LNCAP (cell line): ENCODE data around the gene ZNF407.

Experiments used
- TF ChIP-seq, protein P1 (sequence below): fragments of 450-650 bp; IDR thresholded peaks from 2 replicates; pipeline ENCODE4 v1.5.1; 2017; ENCODE audit warnings: mild to moderate bottlenecking

ZNF407 gene

DNA sequence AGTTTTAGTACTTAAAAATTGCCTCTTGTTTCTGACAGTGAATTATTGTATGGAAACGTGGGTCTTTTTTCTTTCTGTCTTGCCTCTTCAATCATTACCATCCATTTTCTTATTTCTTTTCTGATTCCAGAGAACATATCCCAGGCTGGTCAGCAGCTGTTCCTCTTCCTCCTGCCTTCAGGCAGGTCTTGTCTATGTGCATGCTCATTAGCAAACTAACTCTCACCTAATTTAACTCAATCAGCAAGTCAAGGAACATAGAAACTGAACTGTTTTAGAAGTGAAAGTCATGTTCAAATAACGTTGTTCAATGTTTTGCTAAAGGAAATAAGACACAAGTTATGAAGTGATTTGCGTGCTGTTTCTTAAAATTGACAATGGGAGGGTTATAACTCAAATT, 369.8 kb downstream of the ZNF407 start:
- TF ChIP-seq, protein P1, sequence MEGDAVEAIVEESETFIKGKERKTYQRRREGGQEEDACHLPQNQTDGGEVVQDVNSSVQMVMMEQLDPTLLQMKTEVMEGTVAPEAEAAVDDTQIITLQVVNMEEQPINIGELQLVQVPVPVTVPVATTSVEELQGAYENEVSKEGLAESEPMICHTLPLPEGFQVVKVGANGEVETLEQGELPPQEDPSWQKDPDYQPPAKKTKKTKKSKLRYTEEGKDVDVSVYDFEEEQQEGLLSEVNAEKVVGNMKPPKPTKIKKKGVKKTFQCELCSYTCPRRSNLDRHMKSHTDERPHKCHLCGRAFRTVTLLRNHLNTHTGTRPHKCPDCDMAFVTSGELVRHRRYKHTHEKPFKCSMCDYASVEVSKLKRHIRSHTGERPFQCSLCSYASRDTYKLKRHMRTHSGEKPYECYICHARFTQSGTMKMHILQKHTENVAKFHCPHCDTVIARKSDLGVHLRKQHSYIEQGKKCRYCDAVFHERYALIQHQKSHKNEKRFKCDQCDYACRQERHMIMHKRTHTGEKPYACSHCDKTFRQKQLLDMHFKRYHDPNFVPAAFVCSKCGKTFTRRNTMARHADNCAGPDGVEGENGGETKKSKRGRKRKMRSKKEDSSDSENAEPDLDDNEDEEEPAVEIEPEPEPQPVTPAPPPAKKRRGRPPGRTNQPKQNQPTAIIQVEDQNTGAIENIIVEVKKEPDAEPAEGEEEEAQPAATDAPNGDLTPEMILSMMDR = no peak

DNA sequence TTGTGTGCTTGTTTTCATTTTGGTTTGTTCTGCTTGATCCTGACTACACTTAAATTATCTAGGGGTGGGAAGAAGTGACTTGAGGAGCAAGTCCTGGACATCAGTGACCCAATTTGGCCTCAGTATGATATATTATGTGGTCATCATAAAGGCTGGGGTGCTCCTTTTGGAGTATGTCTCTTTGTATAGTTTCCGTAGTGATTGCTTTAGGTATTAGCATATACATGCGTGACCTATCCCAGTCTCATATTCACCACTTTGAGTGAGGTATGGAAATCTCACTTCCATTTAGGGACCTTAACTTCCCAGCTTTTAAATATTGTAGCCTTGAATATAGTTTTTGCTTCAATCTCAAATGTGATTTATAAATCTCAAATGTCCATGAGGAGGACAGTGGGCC, 370.3 kb downstream of the ZNF407 start:
- TF ChIP-seq, protein P1 = no peak

- TF ChIP-seq, protein P1 = no peak
These were observed 374.7 kb downstream of the ZNF407 start for GRCh38 chr18:74972354-74972753.

- TF ChIP-seq, protein P1 = no peak
These were observed 377.3 kb downstream of the ZNF407 start for GRCh38 chr18:74975001-74975400.

DNA sequence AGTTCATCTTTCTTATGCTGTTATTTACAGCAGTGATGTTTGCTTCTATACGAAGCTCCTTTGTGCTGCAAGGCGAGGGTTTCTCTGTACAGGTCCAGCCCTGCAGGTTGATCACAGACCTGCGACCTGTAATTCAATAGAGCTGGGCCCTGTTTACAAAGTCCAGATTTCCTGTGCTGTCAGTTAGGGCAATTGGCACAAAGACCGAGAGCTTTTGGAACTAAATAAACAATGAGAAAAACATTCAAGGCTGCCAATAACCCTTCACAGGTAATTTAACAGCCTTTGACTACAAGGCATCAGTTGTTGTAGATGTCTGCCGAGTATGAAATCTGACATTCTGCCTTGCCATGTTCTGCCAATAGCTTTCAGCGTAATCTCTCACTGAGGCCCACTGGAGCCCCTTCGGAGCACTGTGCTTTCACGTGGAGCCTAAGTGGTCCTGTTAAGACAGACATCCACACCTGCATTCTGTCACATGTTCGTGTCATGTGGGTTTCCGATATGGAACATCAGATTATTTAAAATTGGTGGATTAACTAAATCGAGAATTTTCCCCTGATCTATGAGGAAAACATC, 378.8 kb downstream of the ZNF407 start:
- TF ChIP-seq, protein P1 = no peak

- TF ChIP-seq, protein P1 = no peak
These were observed 379.4 kb downstream of the ZNF407 start for GRCh38 chr18:74977041-74977440.

DNA sequence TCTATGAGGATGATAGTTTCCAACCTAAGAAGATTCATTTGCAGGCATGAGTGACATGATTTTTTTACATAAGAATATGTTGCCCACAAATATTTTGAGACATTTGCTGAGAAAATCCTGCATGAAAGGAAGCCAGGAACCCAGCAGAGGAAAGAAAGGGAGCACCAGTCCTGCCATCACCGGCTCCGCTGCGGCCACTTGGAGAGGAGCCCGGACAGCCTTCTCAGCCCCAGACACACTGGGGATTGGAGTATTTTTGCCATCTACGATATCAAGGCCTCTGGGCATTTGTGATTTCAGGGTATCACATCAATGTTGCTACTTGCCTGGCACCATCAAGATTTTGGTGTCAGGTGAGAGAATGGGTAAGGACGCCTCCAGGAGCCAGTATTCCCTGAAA, 383.0 kb downstream of the ZNF407 start:
- TF ChIP-seq, protein P1 = no peak

GRCh38 chr18:74981476-74981875, 383.8 kb downstream of the ZNF407 start:
- TF ChIP-seq, protein P1 = no peak
